Endometrial microvascular endothelial cells (primary cell): ENCODE measurements around the gene SEC24C. TPM values are rescaled to one million over a fixed set of nuclear protein-coding genes. Genes with fewer than 3 reads are reported as not detected.

Experiments used
- in situ Hi-C: cut with HindIII; loops from 2 replicates; pipeline ENCODE4 v1.10.0; 2017; ENCODE audit warnings: low sequenced_read_pairs, low pct_unique_long_range_greater_than_20kb; ENCODE audit errors: inconsistent ontology term
- total RNA-seq: library from RNA; depleted of rRNA; stranded (reverse); fragments of >200 nt; gene quantifications from one replicate; pipeline ENCODE4 v1.2.3, GENCODE V29; 2015; ENCODE audit errors: inconsistent ontology term

Gene SEC24C
- total RNA-seq, 1 donor from 2014 or later, result 81.4 TPM

DNA sequence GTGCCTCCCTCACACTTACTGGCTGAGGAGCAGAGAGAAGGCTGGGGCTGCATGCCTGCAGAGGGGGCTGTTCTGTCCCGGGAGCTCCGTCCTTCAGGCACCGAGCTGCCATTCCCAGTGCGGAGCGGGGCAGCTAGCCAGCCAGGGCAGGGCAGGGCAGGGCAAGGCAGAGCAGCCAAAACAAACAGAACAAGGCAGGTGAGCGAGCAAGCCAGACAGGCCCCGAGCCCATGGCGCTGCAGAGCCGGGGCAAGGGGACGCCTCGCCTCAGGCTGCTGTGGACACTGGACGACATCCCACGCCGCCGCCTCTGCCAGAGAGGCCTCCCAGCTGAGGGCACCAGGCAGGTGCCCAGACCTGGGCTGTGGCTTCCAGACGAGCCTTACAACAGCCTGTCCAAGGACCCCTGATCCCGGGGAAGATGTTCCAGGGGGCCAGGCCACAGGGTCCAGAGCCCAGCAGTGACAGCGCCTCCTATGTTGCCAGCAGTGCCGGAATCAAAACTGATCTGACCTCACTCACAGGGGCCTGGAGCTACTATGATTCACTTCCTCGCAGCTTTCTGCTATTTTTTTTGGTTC is 75.4 kb downstream of the SEC24C start:
- in situ Hi-C loops, result no loop called here

Other genes with a start within 250 kb of the SEC24C start
- 18.8 TPM for gene PPP3CB, start 248.3 kb upstream of the SEC24C start, total RNA-seq
- gene USP54, start 153.0 kb upstream of the SEC24C start, total RNA-seq, result 6.9 TPM
- gene MYOZ1, start 102.9 kb upstream of the SEC24C start, total RNA-seq, result not detected
- gene SYNPO2L, start 88.3 kb upstream of the SEC24C start, total RNA-seq, result not detected
- gene AGAP5, start 46.3 kb upstream of the SEC24C start, total RNA-seq, result 1.0 TPM
- gene CHCHD1, start 37.7 kb downstream of the SEC24C start, total RNA-seq, result 60.0 TPM
- 47.0 TPM for gene ZSWIM8, start 41.2 kb downstream of the SEC24C start, total RNA-seq
- gene NDST2, start 67.2 kb downstream of the SEC24C start, total RNA-seq, result 18.7 TPM
- gene CAMK2G, start 130.2 kb downstream of the SEC24C start, total RNA-seq, result 21.5 TPM
- gene PLAU, start 166.8 kb downstream of the SEC24C start, total RNA-seq, result 263 TPM